Stimulated activated CD4-positive, alpha-beta T cell treated with anti-CD3 and anti-CD28 coated beads, Interleukin-4, amount 100 ng/mL, for 24 hours (primary cell): ENCODE results near the gene HDHD2.
A peak's percentile ranks its signal among the peaks of the same experiment; 100 is the strongest.
"Not testable (repeated sequence)": the region's sequence is repeated elsewhere in the genome, so short reads cannot be mapped to it uniquely, and the experiment has no call there.

Source experiments
- DNase-seq: peaks from one replicate; pipeline ENCODE4 v3.0.0-alpha.2; 2020

Gene HDHD2, protein sequence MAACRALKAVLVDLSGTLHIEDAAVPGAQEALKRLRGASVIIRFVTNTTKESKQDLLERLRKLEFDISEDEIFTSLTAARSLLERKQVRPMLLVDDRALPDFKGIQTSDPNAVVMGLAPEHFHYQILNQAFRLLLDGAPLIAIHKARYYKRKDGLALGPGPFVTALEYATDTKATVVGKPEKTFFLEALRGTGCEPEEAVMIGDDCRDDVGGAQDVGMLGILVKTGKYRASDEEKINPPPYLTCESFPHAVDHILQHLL

DNA sequence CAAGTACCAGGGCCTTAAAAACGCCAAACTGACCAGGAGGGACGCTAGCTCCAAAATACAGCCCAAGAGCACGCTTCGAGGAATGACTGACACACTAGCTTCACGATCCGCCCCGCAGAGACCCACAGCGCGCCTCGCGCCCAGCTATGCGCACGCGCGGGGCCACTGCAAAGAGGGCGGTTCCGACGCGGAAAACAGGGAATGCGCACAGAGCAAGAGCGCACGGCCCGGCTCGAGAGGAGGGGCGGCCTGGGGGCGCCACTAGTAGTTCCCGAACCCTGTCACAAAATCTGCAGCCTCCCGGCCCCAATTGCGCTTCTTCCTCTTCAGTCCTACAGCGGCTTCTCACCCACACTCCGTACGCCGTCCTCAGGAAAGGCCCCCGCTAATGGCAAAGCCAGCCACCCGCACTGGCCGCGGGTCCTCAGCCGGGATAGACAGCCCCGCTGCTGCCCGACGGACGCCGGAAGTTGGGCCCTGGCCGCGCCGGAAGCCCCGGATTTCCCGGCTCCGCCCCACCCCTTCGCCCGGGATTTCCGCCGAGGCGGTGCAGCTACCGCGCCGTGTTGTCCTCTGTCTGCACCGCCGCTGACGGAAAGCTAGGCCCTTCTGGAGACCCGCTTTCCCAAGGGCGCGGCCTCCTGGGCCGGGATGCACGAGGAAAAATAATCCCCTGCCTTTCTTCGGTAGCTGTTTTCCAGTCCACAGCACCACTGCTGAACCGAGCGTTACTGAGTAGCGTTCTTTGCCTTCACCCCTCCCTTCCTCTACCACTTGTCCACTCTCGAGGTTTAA is at the start of gene HDHD2:
TSS of gene HDHD2 (minus strand) at position 472 of the 795 bp plus-strand sequence. CDS start 14,061 bp downstream, outside the sequence.
- peak; percentile 85 for DNase-seq

DNA sequence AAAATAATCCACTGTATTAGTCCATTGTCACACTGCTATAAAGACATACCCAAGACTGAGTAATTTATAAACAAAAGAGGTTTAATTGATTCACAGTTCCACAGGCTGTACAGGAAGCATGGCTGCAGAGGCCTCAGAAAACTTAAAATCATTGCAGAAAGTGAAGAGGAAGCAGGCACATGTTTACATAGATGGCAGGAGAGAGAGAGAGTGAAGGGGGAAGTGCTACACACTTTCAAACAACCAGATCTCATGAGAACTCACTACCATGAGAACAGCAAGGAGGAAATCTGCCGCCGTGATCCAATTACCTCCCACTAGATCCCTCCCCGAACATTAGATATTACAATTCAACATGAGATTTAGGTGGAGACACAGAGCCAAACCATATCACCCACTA is 45.7 kb upstream of the HDHD2 start:
- DNase-seq = not testable (repeated sequence)

GRCh38 chr18:47191961-47192360 is 41.7 kb upstream of the HDHD2 start:
- DNase-seq = no peak

- DNase-seq = no peak
These were observed 37.4 kb upstream of the HDHD2 start for GRCh38 chr18:47187721-47188120.

DNA sequence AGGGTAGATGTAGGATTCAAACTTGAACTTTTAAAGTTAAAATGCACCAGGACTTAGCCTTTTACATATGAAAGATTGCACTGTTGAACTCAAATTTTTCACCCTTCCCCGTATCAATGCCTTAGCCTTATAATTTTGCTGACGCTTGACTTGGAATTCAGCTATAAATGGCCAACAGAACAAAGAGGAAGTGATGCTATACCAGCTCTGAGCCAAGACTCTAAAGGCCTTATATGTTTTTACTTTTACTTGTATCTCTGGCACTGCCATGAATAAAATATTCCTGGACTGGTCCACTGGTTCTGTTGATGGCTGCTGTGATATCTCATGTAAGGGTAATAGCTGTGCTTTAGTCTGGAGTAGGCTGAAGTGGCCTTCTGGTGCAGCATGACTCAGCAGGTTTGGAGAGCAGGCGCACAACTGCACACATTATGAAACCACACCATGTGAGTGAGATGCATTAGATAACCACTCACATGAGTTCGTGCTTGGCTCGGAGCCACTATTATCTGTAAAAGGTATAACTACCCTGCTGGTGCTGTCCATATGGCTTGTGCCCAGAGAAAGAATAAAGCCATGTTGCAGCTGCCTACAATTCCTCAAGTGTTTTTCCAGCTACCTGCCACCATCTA is 34.2 kb upstream of the HDHD2 start:
- DNase-seq = no peak

GRCh38 chr18:47182156-47182555 is 31.9 kb upstream of the HDHD2 start:
- not testable (repeated sequence) for DNase-seq

DNA sequence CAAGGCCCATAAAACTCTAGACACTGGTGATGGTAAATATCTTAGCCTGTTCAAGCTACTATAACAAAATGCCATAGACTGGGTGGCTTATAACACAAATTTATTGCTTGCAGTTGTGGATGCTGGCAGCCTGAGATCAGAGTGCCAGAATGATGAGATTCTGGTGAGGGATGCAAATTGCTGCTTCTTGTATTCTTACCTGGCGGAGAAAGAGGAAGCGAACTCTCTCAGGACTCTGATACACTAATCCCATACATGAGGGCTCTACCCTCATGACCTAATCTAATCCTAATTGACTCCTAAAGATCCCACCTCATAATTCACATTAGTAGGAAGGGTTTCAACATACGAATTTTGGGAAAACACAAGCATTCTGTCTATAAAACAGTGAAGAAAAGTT is 30.5 kb upstream of the HDHD2 start:
- DNase-seq = no peak

- DNase-seq = no peak
These were observed 29.2 kb upstream of the HDHD2 start for GRCh38 chr18:47179520-47179919.

- DNase-seq = peak; percentile 92
These were observed 25.7 kb upstream of the HDHD2 start, which contains the start of gene IER3IP1 for GRCh38 chr18:47175898-47176575. Gene IER3IP1, minus strand, starts transcription at chr18:47176364. Its CDS starts 87 bp downstream, at chr18:47176277.

DNA sequence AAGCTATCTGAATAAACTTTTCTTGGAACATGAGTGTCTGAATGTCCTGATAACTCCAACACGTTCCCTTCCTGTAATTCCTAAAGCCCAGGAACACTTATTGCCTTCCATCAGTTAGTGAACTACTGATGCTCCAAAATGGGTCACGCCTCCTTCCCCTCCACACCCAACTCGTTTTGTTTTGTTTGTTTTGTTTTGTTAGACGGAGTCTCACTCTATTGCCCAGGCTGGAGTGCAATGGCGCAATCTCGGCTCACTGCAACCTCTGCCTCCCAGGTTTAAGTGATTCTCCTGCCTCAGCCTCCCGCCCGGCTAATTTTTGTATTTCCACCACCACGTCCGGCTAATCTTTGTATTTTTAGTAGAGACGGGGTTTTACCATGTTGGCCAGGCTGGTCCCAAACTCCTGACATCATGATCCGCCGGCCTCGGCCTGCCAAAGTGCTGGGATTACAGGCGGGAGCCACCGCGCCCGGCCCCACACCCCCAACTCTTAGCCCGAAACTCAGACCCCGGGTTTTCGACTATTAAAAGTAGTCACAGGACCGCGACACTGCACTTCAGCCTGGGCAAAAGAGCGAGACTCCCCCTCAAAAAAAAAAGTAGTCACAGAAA is 25.1 kb upstream of the HDHD2 start:
- peak; percentile 5 for DNase-seq

- DNase-seq = no peak
These were observed 24.3 kb upstream of the HDHD2 start for GRCh38 chr18:47174545-47175116.

- DNase-seq = no peak
These were observed 22.2 kb upstream of the HDHD2 start for GRCh38 chr18:47172476-47172875.

DNA sequence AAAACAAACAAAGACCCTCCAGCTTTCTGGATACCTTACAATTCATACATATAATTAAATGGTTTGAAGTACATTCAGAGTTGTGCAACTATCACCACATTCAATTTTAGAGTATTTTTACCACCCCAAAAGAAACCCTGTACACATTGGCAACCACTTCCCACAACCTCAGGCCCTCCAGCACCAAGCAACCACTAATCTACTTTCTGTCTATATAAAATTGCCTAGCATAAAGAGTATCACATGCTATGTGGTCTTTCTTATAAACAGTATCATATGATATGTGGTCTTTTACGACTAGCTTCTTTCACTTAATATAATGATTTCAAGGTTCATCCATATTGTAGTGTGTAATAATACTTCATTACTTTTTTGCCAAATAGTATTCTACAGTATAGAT is 18.6 kb upstream of the HDHD2 start:
- no peak for DNase-seq

- DNase-seq = no peak
These were observed 18.2 kb upstream of the HDHD2 start for GRCh38 chr18:47168509-47168908.

DNA sequence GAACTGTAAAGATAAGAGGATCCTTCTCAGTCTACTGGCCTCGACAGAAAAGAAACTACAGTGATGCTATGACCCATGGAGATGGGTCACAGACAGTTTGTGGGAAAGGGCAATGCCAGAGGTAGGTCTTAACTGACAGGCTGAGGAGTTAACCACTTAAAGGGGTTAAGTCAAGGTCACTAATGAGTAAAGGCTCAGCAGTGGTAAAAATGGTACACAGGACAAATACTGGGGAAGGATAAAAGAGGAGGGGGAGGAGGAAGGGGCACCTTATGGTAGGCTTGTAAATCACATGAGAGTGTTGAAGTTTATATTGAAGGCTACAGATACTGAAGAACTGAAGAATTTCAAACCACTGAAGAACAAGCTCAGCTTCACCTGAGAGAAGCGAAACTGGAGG is 16.0 kb upstream of the HDHD2 start:
- no peak for DNase-seq

- peak; percentile 10 for DNase-seq
These were observed 12.9 kb upstream of the HDHD2 start for GRCh38 chr18:47163241-47163640.

- DNase-seq = no peak
These were observed 10.0 kb upstream of the HDHD2 start for GRCh38 chr18:47160256-47160655.

DNA sequence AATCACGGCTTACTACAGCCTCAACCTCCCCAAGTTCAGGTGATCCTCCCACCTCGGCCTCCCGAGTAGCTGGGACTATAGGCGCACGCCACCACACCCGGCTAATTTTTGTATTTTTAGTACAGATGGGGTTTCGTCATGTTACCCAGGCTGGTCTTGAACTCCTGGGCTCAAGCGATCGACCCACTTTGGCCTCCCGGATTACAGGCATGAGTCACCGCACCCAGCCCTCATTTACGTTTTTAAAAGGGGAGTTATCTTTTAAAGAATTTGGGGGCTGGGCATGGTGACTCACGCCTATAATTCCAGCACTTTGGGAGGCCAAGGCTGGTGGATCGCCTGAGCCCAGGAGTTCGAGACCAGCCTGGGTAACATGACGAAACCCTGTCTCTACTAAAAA is 8.1 kb upstream of the HDHD2 start:
- not testable (repeated sequence) for DNase-seq

DNA sequence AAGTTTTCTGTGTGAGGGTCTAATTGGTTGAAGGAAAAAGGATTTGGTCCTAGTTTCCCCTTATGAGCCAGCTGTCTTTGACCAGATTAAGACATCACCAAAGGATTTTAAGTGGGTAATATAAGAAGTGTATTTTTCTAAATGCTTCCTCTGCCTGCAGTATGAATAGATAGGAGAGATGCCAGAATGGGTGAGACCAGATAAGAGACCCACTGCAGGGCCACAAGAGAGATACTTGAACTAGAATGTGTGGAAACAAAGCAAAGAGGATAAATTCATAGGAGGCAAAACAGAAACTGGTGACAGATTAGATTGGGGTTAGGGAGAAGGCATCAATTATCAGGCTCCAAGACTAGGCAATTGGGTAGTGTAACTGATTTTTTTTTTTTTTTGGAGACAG is 1.1 kb upstream of the HDHD2 start:
- DNase-seq = no peak

DNA sequence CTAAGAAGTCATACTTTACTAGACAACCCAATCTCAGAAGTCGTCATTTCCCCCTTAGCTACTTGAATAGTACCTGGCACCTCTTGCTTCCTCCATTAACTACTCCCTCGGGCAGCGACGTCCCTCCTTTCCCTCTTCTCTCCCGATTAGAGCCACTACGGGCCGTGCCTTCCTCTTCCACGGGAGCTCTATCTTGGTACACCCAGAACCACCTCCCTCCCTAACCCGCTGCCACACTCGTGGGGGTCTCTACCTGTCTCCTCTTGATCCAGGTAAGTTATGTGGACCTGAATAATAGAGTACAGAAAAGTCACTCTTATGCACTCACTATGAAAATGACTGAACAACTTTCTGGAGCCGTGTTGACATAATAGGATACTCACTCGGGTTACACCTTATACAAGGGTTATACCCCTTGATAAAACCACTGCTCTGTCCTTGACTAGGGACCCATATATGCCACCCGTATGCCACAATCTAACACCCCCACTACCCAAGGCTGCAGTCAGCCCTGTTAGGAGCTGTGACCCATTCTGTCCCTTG is 595 bp upstream of the HDHD2 start:
- no peak for DNase-seq

GRCh38 chr18:47149457-47150028 is 757 bp downstream of the HDHD2 start:
- no peak for DNase-seq

DNA sequence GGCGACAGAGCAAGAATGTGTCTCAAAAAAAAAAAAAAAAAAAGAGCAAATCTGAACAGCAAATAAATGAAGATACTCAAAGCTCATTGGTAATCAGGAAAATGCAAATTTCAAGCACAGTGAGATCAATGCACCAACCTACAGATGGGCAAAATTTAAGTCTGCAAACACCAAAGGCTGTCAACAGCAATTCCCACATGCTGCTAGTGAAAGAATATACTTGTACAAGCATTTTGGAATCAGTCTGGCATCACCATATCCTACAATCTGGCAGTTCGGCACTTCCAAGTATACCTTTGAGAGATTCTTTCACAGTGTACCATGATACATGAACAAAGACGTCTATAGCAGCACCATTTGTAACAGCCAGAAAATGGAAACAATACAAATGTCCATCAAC is 4.1 kb downstream of the HDHD2 start:
- no peak for DNase-seq
